ENCODE data around the gene ARHGAP9. TPM values are rescaled to one million over a fixed set of nuclear protein-coding genes. Genes with fewer than 3 reads are reported as not detected.

Gene ARHGAP9
- total RNA-seq, 2 donors from 2014 or later = 3.4 to 4.2 TPM

- TF ChIP-seq, protein P1, sequence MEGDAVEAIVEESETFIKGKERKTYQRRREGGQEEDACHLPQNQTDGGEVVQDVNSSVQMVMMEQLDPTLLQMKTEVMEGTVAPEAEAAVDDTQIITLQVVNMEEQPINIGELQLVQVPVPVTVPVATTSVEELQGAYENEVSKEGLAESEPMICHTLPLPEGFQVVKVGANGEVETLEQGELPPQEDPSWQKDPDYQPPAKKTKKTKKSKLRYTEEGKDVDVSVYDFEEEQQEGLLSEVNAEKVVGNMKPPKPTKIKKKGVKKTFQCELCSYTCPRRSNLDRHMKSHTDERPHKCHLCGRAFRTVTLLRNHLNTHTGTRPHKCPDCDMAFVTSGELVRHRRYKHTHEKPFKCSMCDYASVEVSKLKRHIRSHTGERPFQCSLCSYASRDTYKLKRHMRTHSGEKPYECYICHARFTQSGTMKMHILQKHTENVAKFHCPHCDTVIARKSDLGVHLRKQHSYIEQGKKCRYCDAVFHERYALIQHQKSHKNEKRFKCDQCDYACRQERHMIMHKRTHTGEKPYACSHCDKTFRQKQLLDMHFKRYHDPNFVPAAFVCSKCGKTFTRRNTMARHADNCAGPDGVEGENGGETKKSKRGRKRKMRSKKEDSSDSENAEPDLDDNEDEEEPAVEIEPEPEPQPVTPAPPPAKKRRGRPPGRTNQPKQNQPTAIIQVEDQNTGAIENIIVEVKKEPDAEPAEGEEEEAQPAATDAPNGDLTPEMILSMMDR (IDR thresholded peaks at IDR 0.05) = no peak
- H3K27me3 ChIP-seq = no peaks in the 10 kb centered on the region
- H3K27ac ChIP-seq = no peak overlapping the region
- H3K4me3 ChIP-seq = no peak overlapping the region
- H3K4me1 ChIP-seq = no peaks in the 10 kb centered on the region
- H3K9me3 ChIP-seq = no peaks in the 10 kb centered on the region
- no peaks in the 10 kb centered on the region for H3K36me3 ChIP-seq
- no peak for DNase-seq (ENCODE audit: low spot score)
Observed at GRCh38 chr12:57438400-57438799, 41.3 kb downstream of the ARHGAP9 start.

DNA sequence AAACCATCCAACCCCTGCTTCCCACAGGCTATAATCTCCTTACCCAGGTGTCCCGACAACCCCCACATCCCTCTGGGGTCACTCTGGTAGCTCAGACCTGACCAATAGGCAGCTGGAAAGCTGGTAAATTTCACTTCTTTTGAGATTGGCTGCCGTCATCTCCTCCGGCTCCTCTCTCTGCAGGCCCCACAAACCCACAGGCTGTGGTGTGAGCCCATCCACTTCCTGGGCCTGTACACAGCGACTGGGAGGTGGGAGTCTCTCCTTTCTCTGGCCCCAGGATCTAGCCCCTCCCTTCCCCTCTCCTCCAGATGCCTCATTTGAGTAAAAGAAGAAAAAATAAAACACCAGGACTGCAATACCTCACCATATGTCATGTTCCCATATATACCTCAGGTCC lies 44.4 kb downstream of the ARHGAP9 start:
- no peaks in the 10 kb centered on the region for H3K9me3 ChIP-seq
- no peaks in the 10 kb centered on the region for H3K4me1 ChIP-seq
- no peaks in the 10 kb centered on the region for H3K36me3 ChIP-seq
- no peak for DNase-seq (ENCODE audit: low spot score)
- TF ChIP-seq, protein P1 (IDR thresholded peaks at IDR 0.05) = no peak
- H3K27ac ChIP-seq = no peak overlapping the region
- no peaks in the 10 kb centered on the region for H3K27me3 ChIP-seq
- no peak overlapping the region for H3K4me3 ChIP-seq

- TF ChIP-seq, protein P1 (IDR thresholded peaks at IDR 0.05) = no peak
- Histone ChIP-seq H3K27ac (no peak within 1 kb of the TSS), H3K4me3 (no peak within 1 kb of the TSS), H3K36me3 (no peaks in the 10 kb centered on the region), H3K9me3 (no peaks in the 10 kb centered on the region), H3K27me3 (no peaks in the 10 kb centered on the region), H3K4me1 (peaks cover 0 to 4% of the 10 kb centered on the region in 2 donors)
- DNase-seq (ENCODE audit: low spot score) = no peak
Observed at GRCh38 chr12:57434517-57435223, 45.0 kb downstream of the ARHGAP9 start, which contains the start of gene INHBC. TSS of gene INHBC (plus strand) at chr12:57434784. CDS start at chr12:57434887, 103 bp downstream.

DNA sequence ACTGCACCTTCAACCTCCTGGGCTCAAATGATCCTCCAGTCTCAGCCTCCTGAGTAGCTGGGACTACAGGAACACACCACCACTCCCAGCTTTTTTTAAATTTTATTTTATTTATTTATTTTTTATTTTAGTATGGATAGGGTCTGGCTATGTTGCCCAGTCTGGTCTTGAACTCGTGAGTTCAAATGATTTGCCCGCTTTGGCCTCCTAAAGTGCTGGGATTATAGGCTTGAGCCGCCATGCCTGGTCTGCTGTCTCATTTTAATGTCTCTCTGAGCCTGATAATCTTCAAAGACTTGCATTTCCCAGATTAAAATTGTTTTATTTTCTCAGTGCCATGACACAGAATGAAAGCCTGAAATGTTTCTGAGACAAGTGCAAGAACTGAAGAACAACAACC lies 46.3 kb downstream of the ARHGAP9 start:
- H3K9me3 ChIP-seq = no peaks in the 10 kb centered on the region
- H3K27ac ChIP-seq = no peak overlapping the region
- H3K4me1 ChIP-seq = peaks cover 0 to 12% of the 10 kb centered on the region in 2 donors
- no peaks in the 10 kb centered on the region for H3K36me3 ChIP-seq
- TF ChIP-seq, protein P1 (IDR thresholded peaks at IDR 0.05) = no peak
- no peak overlapping the region for H3K4me3 ChIP-seq
- H3K27me3 ChIP-seq = no peaks in the 10 kb centered on the region
- DNase-seq (ENCODE audit: low spot score) = no peak

GRCh38 chr12:57431654-57432188 lies 47.9 kb downstream of the ARHGAP9 start:
- TF ChIP-seq, protein P1 (IDR thresholded peaks at IDR 0.05) = no peak

More at GRCh38 chr12:57431654-57432188, 47.9 kb downstream of the ARHGAP9 start:
- Histone ChIP-seq H3K4me3 (peak overlapping the region in 1 of 2 donors; percentile 76), H3K9me3 (no peaks in the 10 kb centered on the region), H3K36me3 (no peaks in the 10 kb centered on the region), H3K4me1 (peaks cover 0 to 12% of the 10 kb centered on the region in 2 donors), H3K27ac (peak overlapping the region; percentile 85 to 97), H3K27me3 (no peaks in the 10 kb centered on the region)
- no peak for DNase-seq (ENCODE audit: low spot score)
